Esophagus squamous epithelium (tissue), 5 donors: Measurements from ENCODE around the gene ETV3. TPM values are rescaled to one million over a fixed set of nuclear protein-coding genes. Genes with fewer than 3 reads are reported as not detected.

Experiments used
- DNase-seq: peaks from one replicate; lab custom pipeline; 2025; lab: John Stamatoyannopoulos, UW
- H3K27ac ChIP-seq, 4 donors: fragments of 200-600 bp; sonication (generic); one replicate each; pipeline ENCODE4 v1.5.1; 2016 to 2019; ENCODE audit warnings: mild to moderate bottlenecking in 1 of 4
- H3K27me3 ChIP-seq, 4 donors: fragments of 200-600 bp; sonication (generic); 1 replicate in 3 of 4; 2 replicates in 1 of 4; pipeline versions ENCODE4 v1.5.1 to v1.6.0; 2017 to 2021; ENCODE audit warnings: antibody characterized with exemption in 1 of 4
- H3K36me3 ChIP-seq, 3 donors: fragments of 200-600 bp; sonication (generic); one replicate each; pipeline ENCODE4 v1.5.1; 2016 to 2019
- H3K4me1 ChIP-seq, 3 donors: fragments of 200-600 bp; sonication (generic); one replicate each; pipeline ENCODE4 v1.5.1; 2017 to 2019
- H3K4me3 ChIP-seq, 4 donors: fragments of 200-600 bp; sonication (generic); 1 replicate in 3 of 4; 2 replicates in 1 of 4; pipeline ENCODE4 v1.5.1; 2016 to 2019; ENCODE audit warnings: mild to moderate bottlenecking in 2 of 4, moderate library complexity in 1 of 4
- H3K9me3 ChIP-seq, 3 donors: fragments of 200-600 bp; sonication (generic); one replicate each; pipeline ENCODE4 v1.5.1; 2016 to 2019
- CTCF ChIP-seq, 6 experiments: fragments of 450-650 bp in 4 of 6; fragments of 200-600 bp in 2 of 6; sonication (generic) in 2 of 6; IDR thresholded peaks; one replicate each; pipeline ENCODE4 v1.5.1; 2016 to 2019; ENCODE audit warnings: antibody characterized with exemption in 6 of 6, mild to moderate bottlenecking in 4 of 6, moderate library complexity in 4 of 6
- POLR2A ChIP-seq, 4 donors: fragments of 450-650 bp; IDR thresholded peaks; one replicate each; pipeline ENCODE4 v1.6.1; 2017; ENCODE audit warnings: antibody characterized with exemption in 4 of 4, mild to moderate bottlenecking in 4 of 4, moderate library complexity in 3 of 4
- WGBS, 2 donors: methylation state at CpG; one replicate each; pipeline ENCODE4 v1.1.5; 2018; 5-methylcytosine and 5-hydroxymethylcytosine counted together
- intact Hi-C: fragments of 100-400 bp; cut with DNase I; formaldehyde crosslinking; loops from one replicate; pipeline ENCODE4 v1.15.0; 2022
- total RNA-seq, 4 donors: library from RNA; depleted of rRNA; stranded (reverse); fragments of >200 nt; gene quantifications; one replicate each; pipeline ENCODE4 v1.1.0, GENCODE V29; 2016
- donor health status: DM: yes; HTN: yes; CAD: no.

The ETV3 gene
- total RNA-seq, 4 donors from 2014 or later, result 25.0 to 31.4 (median 27.3) TPM

- no peaks in the 10 kb centered on the region for H3K9me3 ChIP-seq
- H3K36me3 ChIP-seq, result no peaks in the 10 kb centered on the region
- TF ChIP-seq CTCF (IDR thresholded peaks at IDR 0.05) (no peak), POLR2A (IDR thresholded peaks at IDR 0.05) (no peak)
- no peak overlapping the region for H3K27ac ChIP-seq
- WGBS, 2 donors, result 51 to 63% methylated on average over 6 of the region's 6 CpGs
- intact Hi-C loops, result no loop called here
- peaks cover 0 to 9% (median 0%) of the 10 kb centered on the region in 3 donors for H3K4me1 ChIP-seq
- no peak for DNase-seq
- no peak overlapping the region for H3K4me3 ChIP-seq
- H3K27me3 ChIP-seq, result peaks cover 0 to 65% (median 0%) of the 10 kb centered on the region in 4 donors
Measured at GRCh38 chr1:157106813-157107189, 31.4 kb downstream of the ETV3 start.

GRCh38 chr1:157105988-157106812 is 32.0 kb downstream of the ETV3 start:
- H3K4me1 ChIP-seq, result peaks cover 0 to 9% (median 0%) of the 10 kb centered on the region in 3 donors
- WGBS, 2 donors, result 23 to 52% methylated on average over 3 to 6 of the region's 6 CpGs
- no peaks in the 10 kb centered on the region for H3K9me3 ChIP-seq
- H3K27me3 ChIP-seq, result peaks cover 0 to 59% (median 0%) of the 10 kb centered on the region in 4 donors
- TF ChIP-seq CTCF (IDR thresholded peaks at IDR 0.05) (no peak), POLR2A (IDR thresholded peaks at IDR 0.05) (no peak)
- DNase-seq, result no peak
- no peak overlapping the region for H3K4me3 ChIP-seq
- intact Hi-C loops, result no loop called here
- no peak overlapping the region for H3K27ac ChIP-seq
- H3K36me3 ChIP-seq, result no peaks in the 10 kb centered on the region

GRCh38 chr1:157105298-157105987 is 32.8 kb downstream of the ETV3 start:
- Histone ChIP-seq H3K9me3 (no peaks in the 10 kb centered on the region), H3K36me3 (no peaks in the 10 kb centered on the region), H3K4me1 (peaks cover 0 to 9% (median 0%) of the 10 kb centered on the region in 3 donors), H3K27me3 (peaks cover 0 to 52% (median 0%) of the 10 kb centered on the region in 4 donors), H3K27ac (no peak overlapping the region), H3K4me3 (no peak overlapping the region)
- TF ChIP-seq POLR2A (IDR thresholded peaks at IDR 0.05) (no peak), CTCF (IDR thresholded peaks at IDR 0.05) (no peak)
- no peak for DNase-seq
- intact Hi-C loops, result no loop called here
- 68 to 70% methylated on average over 13 to 14 of the region's 14 CpGs for WGBS, 2 donors

- TF ChIP-seq CTCF (IDR thresholded peaks at IDR 0.05), result no peak
- no peak for TF ChIP-seq POLR2A (IDR thresholded peaks at IDR 0.05)
- no peak overlapping the region for H3K27ac ChIP-seq
- H3K4me3 ChIP-seq, result no peak overlapping the region
- no peaks in the 10 kb centered on the region for H3K36me3 ChIP-seq
- 60 to 75% methylated on average over 6 of the region's 6 CpGs for WGBS, 2 donors
- intact Hi-C loops, result no loop called here
- H3K27me3 ChIP-seq, result peaks cover 0 to 46% (median 0%) of the 10 kb centered on the region in 4 donors
- peaks cover 0 to 9% (median 0%) of the 10 kb centered on the region in 3 donors for H3K4me1 ChIP-seq
- no peaks in the 10 kb centered on the region for H3K9me3 ChIP-seq
- no peak for DNase-seq
Measured at GRCh38 chr1:157104598-157105293, 33.4 kb downstream of the ETV3 start.
